Activated T-cell treated with anti-CD3 and anti-CD28 coated beads for 24 hours (primary cell): ENCODE results near the gene BUB3.

Experiments
- DNase-seq: peaks from one replicate; pipeline ENCODE4 v3.0.0-alpha.2; 2020; ENCODE audit warnings: low read depth

Gene BUB3

GRCh38 chr10:123141791-123142700, 12.2 kb upstream of the BUB3 start:
- DNase-seq: no peak

DNA sequence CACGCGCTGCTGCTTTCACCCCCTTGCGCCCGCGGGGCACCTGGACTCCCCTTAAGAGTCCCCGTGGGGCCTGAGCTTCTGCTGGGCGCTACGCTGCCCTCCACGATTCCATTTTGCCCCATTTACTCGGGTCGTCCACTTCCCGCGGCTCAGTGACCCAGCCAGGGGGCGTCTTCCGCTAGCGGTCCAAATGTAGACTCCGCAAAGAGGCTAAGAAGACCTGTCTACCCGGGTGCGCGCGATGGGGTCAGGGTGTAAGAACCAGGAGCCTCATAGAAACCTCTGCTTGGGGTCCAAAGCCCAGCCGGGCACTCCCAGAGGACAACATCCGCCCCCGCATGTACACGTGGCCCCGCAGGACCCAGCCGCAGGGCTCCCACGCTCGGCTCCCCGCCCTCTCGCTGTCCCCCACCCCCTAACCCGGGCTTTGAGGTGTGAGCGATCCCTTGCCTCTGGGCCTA, 11.5 kb upstream of the BUB3 start:
- DNase-seq: no peak

- DNase-seq: no peak
Observed at GRCh38 chr10:123143162-123143824, 10.9 kb upstream of the BUB3 start.

DNA sequence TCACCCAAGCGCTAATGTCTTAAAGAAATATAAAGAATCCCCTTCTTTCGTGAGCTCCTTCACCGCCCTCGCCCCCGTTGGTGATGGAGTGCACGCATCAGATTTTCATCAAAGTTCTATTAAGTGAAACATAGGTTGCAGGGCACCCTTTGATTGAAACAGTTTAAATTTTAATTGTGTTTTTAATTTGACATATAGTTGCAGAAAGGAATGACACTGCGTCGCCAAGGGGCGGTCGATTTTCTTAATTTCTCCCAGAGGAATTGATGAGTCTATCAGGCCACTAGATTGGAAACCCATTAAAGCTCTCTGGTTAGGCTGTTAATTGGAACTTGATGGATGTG, 10.4 kb upstream of the BUB3 start:
- DNase-seq: no peak

GRCh38 chr10:123144697-123145541, 9.3 kb upstream of the BUB3 start:
- no peak for DNase-seq

DNA sequence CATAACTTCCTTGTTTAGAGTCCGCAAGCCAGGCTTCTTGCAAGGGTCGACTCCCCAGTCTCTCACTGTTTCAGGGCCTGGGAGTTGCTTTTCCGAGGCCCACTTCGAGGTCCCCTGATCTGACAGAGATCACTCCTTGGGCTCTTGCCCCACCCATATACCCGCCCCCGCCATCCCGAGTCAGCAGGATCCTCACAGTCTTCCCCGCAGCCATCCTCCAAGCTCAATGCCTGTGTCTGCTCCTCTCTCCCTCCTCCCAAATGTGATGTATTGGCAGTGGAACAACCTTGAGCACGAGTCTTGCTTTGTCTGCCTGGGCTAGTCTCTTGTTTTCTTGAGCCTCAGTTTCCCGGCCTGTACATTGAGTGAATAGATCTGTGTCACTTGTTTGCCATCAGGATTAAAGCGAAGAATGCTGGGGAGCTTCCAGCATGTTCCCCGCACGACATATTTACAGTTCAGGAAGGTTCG, 8.6 kb upstream of the BUB3 start:
- no peak for DNase-seq

DNA sequence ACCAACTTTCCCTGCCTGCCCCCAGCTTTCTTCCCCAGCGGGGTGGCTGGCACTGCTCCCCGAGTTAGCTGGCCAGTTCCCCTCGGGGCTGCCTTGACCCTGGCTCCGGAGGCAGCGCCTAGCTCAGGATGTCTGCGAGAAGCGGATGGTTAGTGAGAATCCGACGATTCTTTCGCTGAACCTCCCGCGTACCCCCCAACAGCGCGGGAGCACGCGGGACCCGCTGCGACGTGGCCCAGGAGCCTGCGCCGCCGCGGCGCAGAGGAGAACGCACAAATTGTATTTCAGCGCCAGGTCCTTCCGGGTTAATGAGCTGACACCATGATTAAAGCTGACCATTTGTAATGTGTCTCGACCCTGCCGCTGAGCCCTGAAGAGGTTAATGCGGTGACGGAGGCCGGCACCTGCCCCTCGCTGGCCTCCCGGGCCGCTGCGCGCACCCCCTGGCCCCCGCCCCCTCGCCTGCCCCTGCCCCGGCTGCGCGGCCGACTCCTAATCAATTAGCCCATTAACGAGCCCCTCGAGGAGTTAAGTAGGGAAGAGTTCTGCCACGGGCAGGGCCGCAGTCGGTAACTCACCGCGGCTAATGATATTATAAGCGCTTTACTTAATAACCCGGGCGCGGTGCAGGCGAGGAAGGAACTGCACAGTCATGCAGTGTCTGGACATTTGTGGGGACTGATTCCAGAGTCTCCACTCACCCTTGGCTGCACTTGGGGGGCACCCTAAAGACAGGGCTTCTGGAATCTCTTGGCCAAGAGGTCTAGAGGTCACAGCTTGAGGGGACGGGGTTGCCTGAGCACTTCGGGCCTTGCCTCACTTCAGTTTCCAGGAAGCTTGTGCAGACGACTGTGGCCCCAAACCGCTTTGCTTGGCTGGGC, 7.9 kb upstream of the BUB3 start:
- no peak for DNase-seq

- no peak for DNase-seq
Observed at GRCh38 chr10:123146894-123147634, 7.1 kb upstream of the BUB3 start.

DNA sequence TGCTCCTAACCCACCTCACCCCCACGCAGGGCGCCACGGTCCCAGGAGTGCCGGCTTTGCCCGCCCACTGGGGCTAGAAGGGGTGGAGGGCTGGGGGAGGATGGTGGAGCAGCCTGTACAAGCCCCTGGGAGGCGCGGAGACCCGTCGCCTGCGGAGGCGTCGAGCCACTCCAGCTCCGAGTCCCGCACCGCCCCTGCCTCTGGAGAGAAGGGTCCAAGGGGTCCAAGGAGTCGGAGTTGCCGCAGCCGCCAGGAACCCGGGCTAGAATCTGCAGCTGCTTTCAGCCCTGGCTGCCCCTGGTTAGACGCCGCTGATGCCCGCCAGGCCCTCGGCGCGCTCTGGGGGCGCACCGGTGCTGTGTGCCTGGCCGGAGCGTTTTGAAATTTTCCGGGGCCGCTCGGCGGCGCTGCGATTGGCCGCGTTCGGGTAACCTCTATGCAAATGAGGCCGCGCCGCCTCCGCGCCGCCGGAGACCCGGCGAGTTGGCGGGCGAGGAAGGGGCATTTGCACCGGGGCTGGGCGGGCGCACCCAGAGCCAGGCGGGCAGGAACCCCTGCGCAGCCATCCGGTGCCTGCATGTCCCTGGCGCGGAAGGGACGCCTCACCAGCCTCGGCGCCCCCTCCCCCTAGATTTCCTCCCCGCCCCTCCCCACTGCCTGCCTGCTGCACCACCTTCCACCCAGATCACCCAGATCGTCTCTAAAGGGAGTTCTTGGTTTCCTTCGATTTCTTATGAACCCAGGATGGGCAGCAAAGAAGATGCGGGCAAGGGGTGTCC, 6.4 kb upstream of the BUB3 start, which contains the start of gene HMX2:
TSS of gene HMX2 (plus strand) at position 502 of the 779 bp plus-strand sequence. CDS start at position 745, 243 bp downstream.
- no peak for DNase-seq

DNA sequence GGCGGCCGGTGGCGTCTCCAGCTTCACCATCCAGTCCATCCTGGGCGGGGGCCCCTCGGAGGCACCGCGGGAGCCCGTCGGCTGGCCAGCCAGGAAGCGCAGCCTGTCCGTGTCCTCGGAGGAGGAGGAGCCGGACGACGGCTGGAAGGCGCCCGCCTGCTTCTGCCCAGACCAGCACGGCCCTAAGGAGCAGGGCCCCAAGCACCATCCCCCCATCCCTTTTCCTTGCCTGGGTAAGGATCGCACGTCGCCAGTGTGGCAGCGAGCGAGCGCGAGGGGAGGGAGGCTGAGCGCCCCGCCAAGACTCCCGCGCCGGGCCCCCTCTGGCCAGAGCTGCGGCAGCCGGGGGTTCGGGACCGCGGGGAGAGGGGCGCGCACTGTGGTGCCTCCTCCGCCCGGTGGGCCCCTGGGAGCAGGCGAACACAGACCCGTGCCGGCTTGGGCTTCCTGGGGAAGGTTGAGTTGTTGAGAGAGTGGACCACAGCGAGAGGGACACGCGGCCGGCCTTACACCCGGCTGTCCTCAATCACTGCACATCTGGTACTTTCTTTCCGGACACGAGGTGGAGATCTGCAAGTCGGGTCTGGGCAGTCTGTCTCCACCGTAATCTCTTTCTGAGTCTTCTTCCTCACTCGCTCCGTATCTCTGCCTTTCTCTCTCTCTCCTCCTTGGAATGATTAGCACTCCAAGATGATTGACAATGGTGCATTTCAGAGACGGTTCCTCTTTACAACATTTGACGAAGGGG, 5.6 kb upstream of the BUB3 start:
- no peak for DNase-seq

GRCh38 chr10:123149162-123149567, 5.0 kb upstream of the BUB3 start:
- DNase-seq: no peak

- peak; percentile 44 for DNase-seq
Observed at GRCh38 chr10:123149568-123150270, 4.5 kb upstream of the BUB3 start.

DNA sequence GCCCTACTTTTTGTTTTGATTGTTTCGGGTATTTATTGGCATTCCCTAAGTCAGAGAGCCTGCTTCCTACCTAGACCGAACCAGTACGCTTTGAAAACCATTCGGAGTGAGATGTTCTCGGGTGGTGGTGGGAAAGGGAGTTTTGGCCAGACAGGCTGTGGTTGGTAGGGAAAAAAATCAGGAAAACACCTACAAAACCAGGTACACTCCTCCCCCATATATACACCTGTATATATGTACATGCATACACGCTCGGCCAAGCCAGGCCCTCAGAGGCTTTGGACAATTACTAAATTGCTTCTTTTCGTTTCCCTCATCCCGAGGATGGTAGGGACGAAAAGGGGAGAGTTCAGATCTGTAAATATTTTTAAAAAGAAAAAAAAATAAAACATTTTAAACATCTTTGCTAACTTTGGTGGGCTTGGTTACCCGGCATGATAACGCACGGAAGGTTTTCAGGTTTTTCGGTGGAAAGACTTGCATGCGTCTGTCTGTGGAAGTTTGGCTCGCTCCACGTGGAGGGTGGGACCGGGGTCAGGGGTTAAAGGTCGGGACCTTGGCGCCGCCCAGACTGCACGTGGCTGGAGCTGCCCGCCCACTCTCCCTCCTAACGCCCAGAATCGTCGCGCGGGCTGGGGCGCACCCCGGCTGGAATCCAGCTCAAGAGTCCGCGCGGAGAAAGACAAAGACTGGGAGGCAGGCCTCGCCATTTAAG, 3.8 kb upstream of the BUB3 start:
- no peak for DNase-seq

DNA sequence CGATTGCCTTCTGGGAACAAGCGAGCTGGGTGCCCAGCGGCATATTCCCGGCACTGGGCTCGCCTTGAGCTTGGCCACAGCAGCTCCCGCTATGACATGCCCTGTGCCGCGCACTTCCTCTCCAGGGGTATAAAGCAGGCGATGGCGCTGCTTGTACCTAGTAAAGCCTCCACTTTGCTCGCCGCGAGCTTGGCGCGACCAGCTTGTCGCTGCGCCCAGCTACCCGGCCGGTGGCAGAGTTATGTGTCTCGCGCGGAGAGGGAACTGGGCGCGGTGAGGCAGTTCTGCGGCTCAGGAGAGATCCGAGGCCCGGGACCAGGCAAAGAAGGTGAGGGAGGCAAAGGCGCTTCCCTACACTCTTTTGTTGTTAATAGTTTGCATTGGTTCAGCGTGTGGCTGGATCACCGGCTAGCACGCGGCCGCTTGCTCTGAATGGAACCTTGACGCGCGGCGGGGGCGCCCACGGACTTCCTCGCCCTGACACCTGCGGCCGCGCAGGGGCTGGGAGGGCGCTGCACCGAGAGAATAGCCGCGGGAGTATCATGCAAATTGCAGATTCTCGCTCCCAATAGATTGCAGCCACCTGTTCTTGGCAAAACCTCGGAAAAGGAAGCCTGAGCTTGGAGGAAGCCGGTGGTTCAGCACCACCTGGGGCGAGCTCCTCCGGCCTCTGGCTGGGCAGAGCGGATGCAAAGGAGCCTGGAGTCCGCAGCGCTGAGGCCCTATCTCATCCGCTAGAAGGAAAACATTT, 3.0 kb upstream of the BUB3 start:
- DNase-seq: no peak

- no peak for DNase-seq
Observed at GRCh38 chr10:123151737-123152135, 2.5 kb upstream of the BUB3 start.

DNA sequence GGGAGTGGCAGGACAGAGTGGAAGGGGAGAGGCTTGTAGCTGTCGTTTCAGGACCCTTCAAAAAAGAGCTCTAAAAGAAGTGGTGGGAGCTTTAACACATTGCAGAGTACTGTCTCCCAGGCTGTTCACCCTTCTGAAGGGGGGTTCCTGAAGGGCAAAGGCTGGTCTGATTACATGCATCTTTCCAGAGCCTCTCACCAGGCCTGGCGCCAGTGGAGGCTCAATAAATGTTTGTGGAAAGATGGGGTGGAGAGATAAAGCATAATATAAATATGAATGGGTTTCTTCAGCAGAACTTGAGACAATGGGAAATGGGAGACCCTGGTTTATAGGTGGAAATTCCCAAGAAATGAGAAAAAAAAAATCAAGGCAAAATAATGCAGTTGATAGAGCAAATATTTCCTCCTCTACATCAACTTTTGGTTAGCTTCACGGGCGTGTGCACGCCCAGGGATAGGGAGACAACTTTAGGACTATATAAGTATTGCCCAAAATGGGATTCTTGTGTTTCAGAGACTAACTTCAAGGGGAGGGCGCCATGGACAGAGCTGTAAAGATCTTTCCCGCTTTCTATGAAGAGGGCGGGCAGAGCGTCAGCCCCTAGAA, 613 bp upstream of the BUB3 start:
- no peak for DNase-seq
